HEK293T (cell line): Measurements from ENCODE around the gene FOXN4.

Experiments used
- BHLHE40 ChIP-seq: fragments of 450-650 bp; IDR thresholded peaks from 2 replicates; pipeline ENCODE4 v1.6.1; 2016; ENCODE audit warnings: mild to moderate bottlenecking, moderate library complexity, borderline replicate concordance
- CTBP1 ChIP-seq: fragments of 450-650 bp; IDR thresholded peaks from 2 replicates; pipeline ENCODE4 v1.6.1; 2016; ENCODE audit warnings: borderline replicate concordance
- FOXA1 ChIP-seq: fragments of 450-650 bp; IDR thresholded peaks from 2 replicates; pipeline ENCODE4 v1.6.1; 2016; ENCODE audit warnings: mild to moderate bottlenecking
- SP1 ChIP-seq: fragments of 450-650 bp; IDR thresholded peaks from 2 replicates; pipeline ENCODE4 v1.6.1; 2017

- TF ChIP-seq CTBP1 (no peak), BHLHE40 (no peak), FOXA1 (no peak), SP1 (no peak)
These were observed 2.0 kb downstream of the FOXN4 start for GRCh38 chr12:109307051-109307450.
